Hematopoietic multipotent progenitor cell (in vitro differentiated cells): ENCODE data around the gene KLHL25. TPM values are rescaled to one million over a fixed set of nuclear protein-coding genes. Genes with fewer than 3 reads are reported as not detected.
"Not testable (repeated sequence)": the region's sequence is repeated elsewhere in the genome, so short reads cannot be mapped to it uniquely, and the experiment has no call there.

Experiments
- DNase-seq, 3 donors: peaks; one replicate each; pipeline ENCODE4 v3.0.0-alpha.2; 2011 to 2015; ENCODE audit warnings: low read depth in 2 of 3, low spot score in 2 of 3
- total RNA-seq: library from RNA; depleted of rRNA; stranded (reverse); fragments of >200 nt; gene quantifications from one replicate; pipeline ENCODE4 v1.2.3, GENCODE V29; 2012

Gene KLHL25
- total RNA-seq, 1 donor, result 2.4 TPM

DNA sequence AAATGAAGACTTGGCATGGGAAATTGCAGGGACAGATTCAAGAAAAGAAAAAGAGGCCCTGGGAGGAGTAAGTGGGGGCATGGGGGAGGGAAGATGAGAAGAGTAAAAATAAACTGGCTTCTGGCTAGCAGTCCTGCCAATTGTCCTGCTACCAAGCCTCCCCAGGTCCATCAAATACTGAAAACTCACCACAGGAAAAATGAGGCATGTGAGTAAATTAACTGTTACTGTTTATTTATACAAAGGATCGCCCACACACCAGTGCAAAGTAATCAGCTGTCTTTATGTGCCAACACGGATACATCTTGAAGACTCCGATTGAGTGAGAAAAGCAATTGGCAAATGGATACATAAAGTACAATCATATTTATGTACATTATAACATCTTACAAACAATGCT lies 10.7 kb upstream of the KLHL25 start:
- DNase-seq, result no peak

DNA sequence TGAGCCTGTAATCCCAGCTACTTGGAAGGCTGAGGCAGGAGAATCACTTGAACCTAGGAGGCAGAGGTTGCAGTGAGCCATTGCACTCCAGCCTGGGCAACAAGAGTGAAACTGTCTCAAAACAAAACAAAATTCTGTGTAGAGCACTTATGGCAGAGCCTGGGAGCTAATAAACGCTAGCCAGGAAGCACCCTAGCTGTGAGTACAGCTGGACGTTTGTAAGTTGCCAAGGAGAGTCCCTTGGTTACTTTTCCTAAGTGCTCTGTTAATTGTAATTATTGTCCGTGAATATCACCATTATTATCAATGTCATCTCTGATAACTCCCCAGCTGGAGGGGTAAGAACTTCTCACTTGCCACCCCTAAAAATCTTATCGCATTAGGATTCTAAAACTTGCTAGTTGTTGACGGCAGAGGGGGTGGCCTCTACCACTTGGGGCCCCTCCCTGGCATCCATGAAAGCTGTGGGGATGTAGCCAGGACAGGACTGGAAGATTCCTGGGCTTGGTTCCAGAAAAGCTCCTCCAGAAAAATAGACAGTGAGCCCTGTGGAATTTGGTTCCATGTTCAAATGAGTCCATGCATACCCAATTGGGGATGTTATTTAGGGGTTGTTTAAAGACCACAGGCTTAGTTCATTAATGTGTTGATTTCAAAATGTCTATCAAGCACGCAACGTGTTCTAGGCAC lies 9.9 kb upstream of the KLHL25 start:
- DNase-seq, result no peak

- not testable (repeated sequence) for DNase-seq
Measured at GRCh38 chr15:85802617-85803016, 7.9 kb upstream of the KLHL25 start.

DNA sequence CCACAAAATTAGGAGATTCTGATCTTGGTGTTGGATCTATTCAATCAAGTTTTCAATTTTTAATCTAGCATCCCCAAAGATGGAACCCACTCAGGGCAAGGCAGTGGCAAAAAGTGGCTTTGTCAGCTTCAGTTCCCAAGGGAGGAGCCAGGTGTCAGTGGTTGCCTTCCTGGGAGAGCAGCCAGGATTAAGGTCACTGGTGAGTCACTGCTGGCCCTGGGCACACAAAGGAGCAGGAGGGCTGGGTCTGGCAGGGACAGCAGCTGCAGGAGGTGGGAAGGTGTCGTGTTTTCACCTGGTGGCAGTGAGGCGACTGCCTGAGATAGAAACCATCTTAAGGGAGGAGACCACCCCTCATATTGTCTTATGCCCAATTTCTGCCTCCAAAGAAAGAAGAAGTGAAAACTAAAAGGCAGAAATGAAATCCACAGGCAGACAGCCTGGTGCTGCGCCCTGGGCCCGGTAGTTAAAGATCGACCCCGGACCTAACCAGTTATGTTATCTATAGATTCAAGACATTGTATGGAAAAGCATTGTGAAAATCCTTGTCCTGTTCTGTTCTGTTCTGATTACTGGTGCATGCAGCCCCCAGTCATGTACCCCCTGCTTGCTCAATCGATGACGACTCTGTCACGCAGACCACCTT lies 5.9 kb upstream of the KLHL25 start:
- DNase-seq, result no peak

- DNase-seq, result not testable (repeated sequence)
Measured at GRCh38 chr15:85796371-85796770, 1.6 kb upstream of the KLHL25 start.

DNA sequence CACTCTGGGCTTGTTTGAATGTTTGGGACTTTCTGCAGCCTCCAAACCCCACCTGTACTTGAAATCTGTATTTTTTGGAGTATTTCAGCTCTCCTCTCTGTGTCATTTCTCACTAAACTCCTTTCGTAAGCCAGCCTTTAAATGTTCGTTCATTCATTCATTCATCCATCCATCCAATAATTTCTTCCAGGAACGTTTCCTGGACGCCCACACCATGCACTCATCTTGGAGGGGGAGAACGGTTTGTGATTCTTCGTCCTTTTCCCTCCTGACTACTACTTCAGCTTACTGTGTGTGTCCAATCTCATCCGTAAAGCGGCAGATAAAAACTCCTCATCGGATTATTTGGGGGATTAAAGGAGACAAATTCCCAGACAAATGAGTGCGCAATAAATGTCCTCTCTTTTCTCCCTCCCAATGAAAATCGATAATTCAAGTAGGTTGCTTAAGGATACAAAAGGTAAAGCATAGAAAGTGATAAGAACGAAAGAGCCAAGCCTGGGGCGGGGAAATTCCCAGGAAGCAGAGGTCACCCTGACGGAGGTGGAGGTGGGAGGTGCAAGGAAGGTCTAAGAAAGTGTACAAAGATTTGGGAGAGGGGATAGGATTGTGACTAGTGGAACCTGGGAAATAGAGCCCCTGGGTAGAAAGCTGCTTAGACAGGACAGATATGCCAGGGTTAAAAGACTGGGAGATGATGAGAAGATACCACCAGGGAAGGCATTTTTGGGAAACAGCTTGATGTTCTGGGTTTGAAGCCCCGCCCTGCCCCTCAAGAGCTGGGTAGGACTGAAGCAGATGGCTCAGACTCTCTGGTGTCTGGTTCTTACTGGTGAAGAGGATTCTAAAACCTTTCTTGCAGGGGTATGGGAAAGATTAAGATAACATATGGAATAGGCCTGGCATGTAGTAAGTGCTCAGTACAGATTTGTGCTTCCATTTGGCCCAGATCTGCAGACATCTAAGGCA lies 896 bp upstream of the KLHL25 start:
- DNase-seq, result no peak

DNA sequence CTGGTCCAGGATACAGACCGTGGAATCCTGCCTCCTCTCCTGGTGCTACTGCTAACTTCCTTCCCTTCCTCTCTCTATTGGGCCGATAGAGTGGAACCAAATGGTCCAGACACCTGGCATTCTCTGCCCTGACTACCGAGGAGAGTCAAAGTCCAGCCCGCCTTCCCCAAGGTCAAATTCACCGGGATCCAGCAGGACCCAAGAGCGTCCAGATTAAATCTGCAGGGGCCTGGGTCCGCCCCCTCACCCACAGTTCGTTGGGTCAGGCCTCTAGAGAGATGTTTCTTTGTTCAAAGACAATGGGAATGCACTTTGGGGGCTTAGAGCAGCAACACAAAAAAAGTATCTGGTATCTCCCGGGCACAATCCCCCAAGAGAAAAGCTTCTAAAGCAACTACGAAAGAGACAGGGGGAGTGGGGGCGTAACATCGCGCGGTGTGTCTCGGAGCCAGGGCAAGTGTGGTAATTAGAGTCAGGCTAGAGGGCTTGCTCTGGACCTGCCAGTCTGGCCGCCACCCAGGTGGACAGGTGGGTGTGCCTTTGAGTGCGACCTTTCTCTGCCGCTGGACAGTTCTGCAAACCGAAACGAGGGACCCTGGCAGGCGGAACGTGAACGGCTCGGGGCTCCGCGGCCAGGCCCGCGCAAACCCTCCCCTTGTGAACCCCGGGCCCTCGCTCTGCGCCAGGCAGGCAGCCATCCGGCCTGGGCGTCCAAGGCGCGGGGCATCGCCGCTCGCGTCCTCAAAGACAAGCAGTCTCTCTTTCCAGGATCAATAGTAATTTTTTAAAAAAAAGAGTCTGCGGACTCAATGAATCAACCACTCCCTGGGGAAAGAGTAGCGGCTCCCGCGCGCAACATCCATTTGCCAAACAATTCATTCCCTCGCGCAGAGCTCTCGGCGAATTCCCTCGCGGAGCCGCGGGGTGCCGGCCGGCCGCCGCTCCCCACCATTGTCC lies 806 bp downstream of the KLHL25 start:
- peak in 2 of 3 donors; percentile 23 to 39 for DNase-seq

GRCh38 chr15:85792912-85793590 lies 1.7 kb downstream of the KLHL25 start:
- no peak for DNase-seq

DNA sequence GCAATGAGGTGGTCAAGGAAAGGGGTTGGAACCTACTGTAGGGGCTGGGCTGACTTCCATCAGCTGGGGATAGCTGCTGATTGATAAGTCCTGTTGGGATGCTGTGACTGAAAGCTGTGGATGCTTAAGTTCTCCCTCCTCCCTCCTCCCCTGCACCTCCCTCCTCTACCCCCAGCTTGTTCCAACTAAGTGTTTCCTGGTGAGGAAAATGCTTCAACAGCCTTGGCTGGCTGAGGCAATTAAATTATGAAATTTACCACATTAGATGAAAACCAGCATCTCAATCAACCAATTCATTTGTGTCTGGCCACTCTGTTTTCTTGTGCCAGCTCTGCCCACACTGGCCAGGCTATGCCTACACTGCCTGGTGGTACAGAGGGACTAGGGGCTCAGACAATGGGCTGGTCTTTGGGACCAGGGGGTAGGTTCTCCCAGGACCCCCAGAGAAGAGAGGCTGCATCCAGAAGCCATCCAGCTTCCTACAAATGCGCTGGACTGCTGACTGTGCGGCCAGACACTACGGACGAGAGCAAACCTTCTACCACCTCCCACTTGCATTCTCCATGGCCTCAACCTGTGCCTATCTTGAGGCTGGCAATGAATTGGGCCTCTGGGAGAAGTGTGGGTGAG lies 2.5 kb downstream of the KLHL25 start:
- DNase-seq, result no peak

GRCh38 chr15:85789496-85789875 lies 5.2 kb downstream of the KLHL25 start:
- no peak for DNase-seq

DNA sequence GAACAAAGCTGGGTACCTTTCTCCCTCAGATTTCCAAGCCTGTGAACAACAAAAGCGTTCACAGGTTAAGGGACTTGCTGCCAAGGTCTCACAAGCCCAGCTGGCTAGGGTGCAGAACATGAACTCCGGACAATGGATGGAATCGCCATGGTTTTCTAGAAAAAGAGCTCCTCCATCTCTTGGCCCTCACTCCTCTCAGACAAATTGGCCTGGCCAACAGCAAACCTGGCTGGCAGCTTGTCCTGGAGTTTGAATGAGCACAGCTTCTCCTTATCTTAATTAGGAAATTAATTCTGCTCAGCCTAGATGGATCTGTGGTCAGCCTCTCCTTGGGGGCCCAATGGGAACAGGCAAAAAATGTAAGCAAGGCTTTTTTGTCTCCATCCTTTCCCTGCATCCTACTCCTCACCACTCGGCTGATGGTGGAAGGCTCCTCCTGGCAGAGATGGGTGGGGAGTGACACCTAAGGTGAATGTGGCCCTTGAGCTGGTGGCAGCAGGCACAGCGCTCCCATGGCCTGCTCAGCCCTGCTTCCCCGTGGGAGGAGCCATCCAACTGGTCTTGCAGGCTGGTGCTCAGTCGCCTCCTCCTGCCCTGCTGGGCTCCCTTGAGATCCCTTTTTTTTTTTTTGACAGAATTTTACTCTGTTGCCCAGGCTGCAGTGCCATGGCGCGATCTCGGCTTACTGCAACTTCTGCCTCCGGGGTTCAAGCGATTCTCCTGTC lies 5.8 kb downstream of the KLHL25 start:
- DNase-seq, result no peak

DNA sequence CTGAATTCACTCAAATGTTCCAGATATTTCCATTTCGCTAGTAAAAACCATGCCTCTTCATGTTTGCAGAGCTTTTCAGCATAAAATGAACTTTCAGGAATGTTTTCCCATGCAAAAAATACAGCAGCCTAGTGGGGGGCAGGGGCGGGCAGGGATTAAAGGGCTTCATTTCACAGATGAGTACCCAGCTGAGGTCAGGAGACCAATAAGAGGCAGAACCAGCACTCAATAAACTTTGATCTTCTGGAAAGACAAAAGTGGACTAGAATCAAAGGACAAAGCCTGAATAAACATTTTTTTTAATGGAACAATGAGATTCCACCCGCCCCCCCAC lies 8.0 kb downstream of the KLHL25 start:
- no peak for DNase-seq

- DNase-seq, result no peak
Measured at GRCh38 chr15:85785887-85786780, 8.6 kb downstream of the KLHL25 start.

DNA sequence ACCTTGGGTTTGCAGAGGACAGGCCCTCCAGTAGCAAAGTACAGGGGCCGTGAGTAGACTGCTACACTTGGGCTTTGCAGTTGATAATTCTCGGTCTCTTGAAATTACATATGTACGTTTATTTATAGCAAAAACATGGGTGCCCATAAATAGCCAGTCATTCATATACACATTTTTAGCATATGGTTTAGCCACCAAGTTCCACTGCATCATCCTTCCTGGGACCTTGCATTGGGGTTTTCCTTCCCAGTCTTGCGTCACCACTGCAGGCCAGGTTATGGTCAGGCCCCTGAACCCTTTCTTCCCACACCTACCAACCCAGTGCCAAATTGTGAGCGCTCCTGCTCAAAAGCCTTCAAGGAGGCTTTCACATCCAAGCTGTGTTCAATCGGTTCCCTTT lies 12.7 kb downstream of the KLHL25 start:
- no peak for DNase-seq

DNA sequence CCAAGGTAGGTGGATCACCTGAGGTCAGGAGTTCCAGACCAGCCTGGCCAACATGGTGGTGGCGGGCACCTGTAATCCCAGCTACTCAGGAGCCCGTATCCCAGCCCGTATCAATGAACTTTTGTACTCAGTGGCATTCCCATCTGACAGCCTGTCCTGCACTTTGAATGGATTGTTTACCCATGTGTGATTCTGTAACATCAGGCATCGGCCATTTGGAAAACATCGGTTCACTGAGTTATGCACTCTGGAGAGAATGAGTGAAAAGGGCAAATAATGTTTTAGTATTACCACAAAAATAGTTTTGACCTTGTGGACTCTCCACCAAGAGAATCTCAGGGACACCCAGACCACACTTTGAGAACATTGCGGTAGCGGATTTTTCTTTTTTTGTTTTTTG lies 13.6 kb downstream of the KLHL25 start:
- DNase-seq, result no peak

- DNase-seq, result no peak
Measured at GRCh38 chr15:85780225-85780985, 14.3 kb downstream of the KLHL25 start.

GRCh38 chr15:85779249-85779648 lies 15.5 kb downstream of the KLHL25 start:
- no peak for DNase-seq
